GM18508 (cell line): ENCODE measurements around the gene PRRT1.

ENCODE experiments used
- ATAC-seq: cut with Tn5 transposase; IDR thresholded peaks from one replicate; pipeline ENCODE4 v1.9.1; 2021; ENCODE audit warnings: moderate number of reproducible peaks; ENCODE audit not compliant: insufficient read depth, unreplicated experiment

PRRT1 gene

GRCh38 chr6:32127717-32128592 lies 23.8 kb downstream of the PRRT1 start, which contains the start of gene ATF6B:
TSS of gene ATF6B (minus strand) at chr6:32128246. CDS start at chr6:32128207, 39 bp downstream.
- peak; percentile 76 for ATAC-seq

- no peak for ATAC-seq
Observed at GRCh38 chr6:32127409-32127716, 24.4 kb downstream of the PRRT1 start.

GRCh38 chr6:32126880-32127279 lies 24.9 kb downstream of the PRRT1 start:
- no peak for ATAC-seq

GRCh38 chr6:32123681-32124080 lies 28.1 kb downstream of the PRRT1 start:
- ATAC-seq = no peak

GRCh38 chr6:32120573-32121059 lies 31.1 kb downstream of the PRRT1 start:
- ATAC-seq = no peak

- no peak for ATAC-seq
Observed at GRCh38 chr6:32118782-32119628, 32.7 kb downstream of the PRRT1 start.

GRCh38 chr6:32117461-32117860 lies 34.3 kb downstream of the PRRT1 start:
- no peak for ATAC-seq

GRCh38 chr6:32116674-32117073 lies 35.1 kb downstream of the PRRT1 start:
- no peak for ATAC-seq

GRCh38 chr6:32115623-32116022 lies 36.1 kb downstream of the PRRT1 start:
- ATAC-seq = no peak

- no peak for ATAC-seq
Observed at GRCh38 chr6:32114796-32115195, 36.9 kb downstream of the PRRT1 start.

GRCh38 chr6:32113386-32114352 lies 38.1 kb downstream of the PRRT1 start:
- no peak for ATAC-seq

- ATAC-seq = no peak
Observed at GRCh38 chr6:32112431-32112980, 39.2 kb downstream of the PRRT1 start.

- ATAC-seq = no peak
Observed at GRCh38 chr6:32111424-32112066, 40.2 kb downstream of the PRRT1 start.

- ATAC-seq = no peak
Observed at GRCh38 chr6:32110632-32111031, 41.1 kb downstream of the PRRT1 start.

GRCh38 chr6:32109765-32110160 lies 42.0 kb downstream of the PRRT1 start:
- ATAC-seq = no peak

- no peak for ATAC-seq
Observed at GRCh38 chr6:32109114-32109764, 42.5 kb downstream of the PRRT1 start, which contains the start of gene TNXB. TSS of gene TNXB (minus strand) at chr6:32109338. CDS start at chr6:32098198, 11,140 bp downstream.

- no peak for ATAC-seq
Observed at GRCh38 chr6:32108727-32109113, 43.0 kb downstream of the PRRT1 start.

- no peak for ATAC-seq
Observed at GRCh38 chr6:32108094-32108627, 43.6 kb downstream of the PRRT1 start.
